Hepatocyte (in vitro differentiated cells): Measurements from ENCODE around the gene MDM4. TPM values are rescaled to one million over a fixed set of nuclear protein-coding genes. Genes with fewer than 3 reads are reported as not detected.

Experiments
- DNase-seq: peaks from one replicate; pipeline ENCODE4 v3.0.0-alpha.2; 2016; ENCODE audit warnings: low spot score
- H2AFZ ChIP-seq: fragments of 200-600 bp; sonication (generic); 2 replicates; pipeline ENCODE4 v1.6.0; 2016; ENCODE audit warnings: antibody characterized with exemption, mild to moderate bottlenecking
- H3K27ac ChIP-seq: fragments of 200-600 bp; sonication (generic); 2 replicates; pipeline ENCODE4 v1.5.1; 2016; ENCODE audit warnings: mild to moderate bottlenecking
- H3K27me3 ChIP-seq: fragments of 200-600 bp; sonication (generic); 2 replicates; pipeline ENCODE4 v1.6.1; 2016
- H3K36me3 ChIP-seq: fragments of 200-600 bp; sonication (generic); replicated peaks from 2 replicates; pipeline ENCODE4 v1.5.1; 2016; ENCODE audit warnings: low read depth; ENCODE audit not compliant: insufficient read depth
- H3K4me1 ChIP-seq: fragments of 200-600 bp; sonication (generic); 2 replicates; pipeline ENCODE4 v1.5.1; 2016; ENCODE audit warnings: mild to moderate bottlenecking, moderate library complexity; ENCODE audit not compliant: insufficient read depth
- H3K4me2 ChIP-seq: fragments of 200-600 bp; sonication (generic); 2 replicates; pipeline ENCODE4 v1.6.0; 2016
- H3K4me3 ChIP-seq: fragments of 200-600 bp; sonication (generic); 2 replicates; pipeline ENCODE4 v1.5.1; 2016; ENCODE audit warnings: mild to moderate bottlenecking
- H3K79me2 ChIP-seq: fragments of 200-600 bp; sonication (generic); 2 replicates; pipeline ENCODE4 v1.6.0; 2017; ENCODE audit warnings: mild to moderate bottlenecking
- H3K9me2 ChIP-seq: fragments of 200-600 bp; sonication (generic); replicated peaks from 2 replicates; pipeline ENCODE4 v1.6.0; 2017; ENCODE audit warnings: mild to moderate bottlenecking; ENCODE audit not compliant: insufficient read depth
- H3K9me3 ChIP-seq: fragments of 200-600 bp; sonication (generic); 2 replicates; pipeline ENCODE4 v1.5.1; 2016; ENCODE audit warnings: low read depth, mild to moderate bottlenecking
- H4K20me1 ChIP-seq: fragments of 200-600 bp; sonication (generic); 2 replicates; pipeline ENCODE4 v1.6.0; 2016; ENCODE audit warnings: mild to moderate bottlenecking; ENCODE audit not compliant: insufficient read depth, poor library complexity, severe bottlenecking
- CTCF ChIP-seq: fragments of 200-600 bp; sonication (generic); IDR thresholded peaks from 2 replicates; pipeline ENCODE4 v1.5.1; 2016; ENCODE audit warnings: antibody characterized with exemption, mild to moderate bottlenecking; ENCODE audit not compliant: poor library complexity
- EZH2 ChIP-seq: fragments of 200-600 bp; sonication (generic); IDR thresholded peaks from 2 replicates; pipeline ENCODE4 v1.6.1; 2016; ENCODE audit warnings: antibody characterized with exemption, mild to moderate bottlenecking, borderline replicate concordance
- EZH2phosphoT487 ChIP-seq: fragments of 200-600 bp; sonication (generic); IDR thresholded peaks from one replicate; pipeline ENCODE4 v1.6.1; 2018; ENCODE audit warnings: antibody characterized with exemption, mild to moderate bottlenecking, low read depth, moderate library complexity; ENCODE audit not compliant: unreplicated experiment, severe bottlenecking
- WGBS: methylation state at CpG from one replicate; pipeline ENCODE4 v1.1.6; 2016; ENCODE audit warnings: low lambda C conversion rate; ENCODE audit errors: missing lambda C conversion rate; 5-methylcytosine and 5-hydroxymethylcytosine counted together
- polyA plus RNA-seq: library from polyadenylated mRNA; unstranded; fragments of >200 nt; fragmentation: Nextera tagmentation; extraction: Ambion mirVana; gene quantifications from 2 replicates; pipeline ENCODE4 v1.2.1, GENCODE V29; 2016
- small RNA-seq: library from RNA; depleted of rRNA; stranded (forward); fragments of <200 nt; gene quantifications from one replicate; pipeline ENCODE3, GENCODE V24; 2014
- total RNA-seq: library from RNA; depleted of rRNA; stranded (reverse); fragments of >200 nt; gene quantifications from 2 replicates; pipeline ENCODE4 v1.2.3, GENCODE V29; 2014

The MDM4 gene
- total and polyA plus RNA-seq, 2 experiments from 2014 or later, result 15.4 to 47.8 TPM

- Histone ChIP-seq H3K4me3 (no peak overlapping the region), H3K4me2 (no peak overlapping the region), H3K36me3 (no peaks in the 10 kb centered on the region), H4K20me1 (no peaks in the 10 kb centered on the region), H3K9me2 (no peaks in the 10 kb centered on the region), H3K27me3 (peaks cover 2% of the 10 kb centered on the region), H3K79me2 (no peaks in the 10 kb centered on the region), H2AFZ (no peak overlapping the region), H3K27ac (no peak overlapping the region), H3K9me3 (no peaks in the 10 kb centered on the region), H3K4me1 (no peaks in the 10 kb centered on the region)
- DNase-seq, result no peak
- TF ChIP-seq EZH2phosphoT487, result no peak
- TF ChIP-seq EZH2, result no peak
- TF ChIP-seq CTCF, result no peak
- WGBS, result 91% methylated on average over 6 of the region's 6 CpGs
Measured at GRCh38 chr1:204602871-204603542, 86.8 kb downstream of the MDM4 start.

- H3K27me3 ChIP-seq, result peaks cover 8% of the 10 kb centered on the region
- H3K79me2 ChIP-seq, result no peaks in the 10 kb centered on the region
- TF ChIP-seq CTCF (no peak), EZH2phosphoT487 (no peak), EZH2 (no peak)
- no peak overlapping the region for H2AFZ ChIP-seq
- no peaks in the 10 kb centered on the region for H3K9me2 ChIP-seq
- no peak overlapping the region for H3K4me2 ChIP-seq
- no peaks in the 10 kb centered on the region for H3K9me3 ChIP-seq
- no peak for DNase-seq
- WGBS, result 83% methylated on average over 7 of the region's 7 CpGs
- no peaks in the 10 kb centered on the region for H3K4me1 ChIP-seq
- no peaks in the 10 kb centered on the region for H3K36me3 ChIP-seq
- H4K20me1 ChIP-seq, result no peaks in the 10 kb centered on the region
- H3K4me3 ChIP-seq, result no peak overlapping the region
- no peak overlapping the region for H3K27ac ChIP-seq
Measured at GRCh38 chr1:204605791-204606190, 89.6 kb downstream of the MDM4 start.

Small RNAs within 50 kb of the gene (small RNA-seq; reads per million reads assigned to genes)
- gene RNA5SP74, result 115 reads per million, percentile 98 among the genes with 10 or more reads in this experiment

Other genes with a start within 250 kb of the MDM4 start
- 14.3 and 31.5 TPM in 2 replicates for gene PLEKHA6, start 156.5 kb upstream of the MDM4 start, total RNA-seq
- gene PLEKHA6, start 156.5 kb upstream of the MDM4 start, polyA plus RNA-seq, result 12.4 and 14.3 TPM in 2 replicates
- gene PPP1R15B, start 104.6 kb upstream of the MDM4 start, total RNA-seq, result 66.9 and 77.0 TPM in 2 replicates
- 31.2 and 34.0 TPM in 2 replicates for gene PPP1R15B, start 104.6 kb upstream of the MDM4 start, polyA plus RNA-seq
- gene PIK3C2B, start 21.6 kb upstream of the MDM4 start, total RNA-seq, result 19.7 and 26.0 TPM in 2 replicates
- 15.5 and 18.8 TPM in 2 replicates for gene PIK3C2B, start 21.6 kb upstream of the MDM4 start, polyA plus RNA-seq
- 4.3 and 7.0 TPM in 2 replicates for gene LRRN2, start 169.3 kb downstream of the MDM4 start, total RNA-seq
- gene LRRN2, start 169.3 kb downstream of the MDM4 start, polyA plus RNA-seq, result 25.5 and 27.9 TPM in 2 replicates